Naive thymus-derived CD4-positive, alpha-beta T cell (primary cell): Measurements from ENCODE around the gene SLC4A9. TPM values are rescaled to one million over a fixed set of nuclear protein-coding genes. Genes with fewer than 3 reads are reported as not detected.
A peak's percentile ranks its signal among the peaks of the same experiment; 100 is the strongest.

Source experiments
- ATAC-seq: fragments of 150-1000 bp; cut with Tn5 transposase; 2 replicates; pipeline ENCODE4 v1.10.0; 2021; ENCODE audit warnings: mild to moderate bottlenecking, moderate library complexity
- CTCF ChIA-PET: fragments of 350-600 bp; sonication (Branson Sonifier 250); formaldehyde crosslinking; loops from one replicate; lab custom pipeline; 2021; ENCODE audit warnings: antibody characterized with exemption; lab: Charles Lee
- POLR2A ChIA-PET: fragments of 350-600 bp; sonication (Branson Sonifier 250); formaldehyde crosslinking; loops from one replicate; lab custom pipeline; 2021; ENCODE audit warnings: antibody characterized with exemption, inconsistent platforms; lab: Charles Lee
- DNase-seq, 9 donors: peaks; one replicate each; pipeline versions ENCODE4 v3.0.0 to v3.0.0-alpha.2; 2020 to 2022; ENCODE audit warnings: mixed read lengths in 1 of 9
- H3K27ac ChIP-seq: one replicate; pipeline ENCODE4 v1.7.0; 2013; ENCODE audit warnings: mild to moderate bottlenecking, low read depth, low read length, moderate library complexity
- H3K27me3 ChIP-seq, 2 donors: one replicate each; pipeline ENCODE4 v1.7.0; 2013; ENCODE audit warnings: low read length in 2 of 2, mild to moderate bottlenecking in 2 of 2, moderate library complexity in 2 of 2; ENCODE audit not compliant: control insufficient read depth in 2 of 2, insufficient read depth in 2 of 2
- H3K36me3 ChIP-seq, 3 experiments: 1 replicate in 2 of 3; 2 replicates in 1 of 3; pipeline ENCODE4 v1.7.0; 2013; ENCODE audit warnings: low read length in 3 of 3, mild to moderate bottlenecking in 3 of 3, moderate library complexity in 1 of 3; ENCODE audit not compliant: insufficient read depth in 3 of 3, control insufficient read depth in 2 of 3
- H3K4me1 ChIP-seq, 2 donors: one replicate each; pipeline ENCODE4 v1.7.0; 2013; ENCODE audit warnings: low read length in 2 of 2, mild to moderate bottlenecking in 2 of 2, moderate library complexity in 1 of 2; ENCODE audit not compliant: control insufficient read depth in 2 of 2, insufficient read depth in 2 of 2
- H3K4me3 ChIP-seq: 2 replicates; pipeline ENCODE4 v1.7.0; 2013; ENCODE audit warnings: mild to moderate bottlenecking, low read length
- H3K9me3 ChIP-seq, 3 experiments: 1 replicate in 2 of 3; 2 replicates in 1 of 3; pipeline ENCODE4 v1.7.0; 2013; ENCODE audit warnings: low read length in 3 of 3; ENCODE audit not compliant: control insufficient read depth in 2 of 3
- H3K27ac Mint-ChIP-seq, 9 donors: one replicate each; pipeline ENCODE4 v1.8.0; 2020 to 2022; ENCODE audit warnings: mixed read lengths in 9 of 9, mild to moderate bottlenecking in 8 of 9, moderate library complexity in 5 of 9, inconsistent platforms in 2 of 9
- H3K27me3 Mint-ChIP-seq, 5 donors: one replicate each; pipeline ENCODE4 v1.8.0; 2021 to 2022; ENCODE audit warnings: mixed read lengths in 5 of 5, mild to moderate bottlenecking in 1 of 5
- H3K36me3 Mint-ChIP-seq, 5 donors: one replicate each; pipeline ENCODE4 v1.8.0; 2020 to 2022; ENCODE audit warnings: mixed read lengths in 5 of 5, mild to moderate bottlenecking in 3 of 5, inconsistent platforms in 1 of 5
- H3K4me1 Mint-ChIP-seq, 7 donors: one replicate each; pipeline ENCODE4 v1.8.0; 2020 to 2022; ENCODE audit warnings: mixed read lengths in 7 of 7, mild to moderate bottlenecking in 3 of 7, inconsistent platforms in 1 of 7
- H3K4me3 Mint-ChIP-seq, 10 donors: one replicate each; pipeline ENCODE4 v1.8.0; 2020 to 2022; ENCODE audit warnings: mild to moderate bottlenecking in 10 of 10, mixed read lengths in 10 of 10, moderate library complexity in 6 of 10, inconsistent platforms in 2 of 10
- H3K9me3 Mint-ChIP-seq, 11 donors: one replicate each; pipeline ENCODE4 v1.8.0; 2020 to 2022; ENCODE audit warnings: mixed read lengths in 11 of 11, mild to moderate bottlenecking in 4 of 11, inconsistent platforms in 1 of 11, moderate library complexity in 1 of 11
- intact Hi-C, 2 donors: fragments of 100-400 bp; cut with micrococcal nuclease; formaldehyde crosslinking; loops; one replicate each; pipeline ENCODE4 v1.15.1; 2023
- polyA plus RNA-seq, 2 donors: library from polyadenylated mRNA; unstranded; fragments of 300-500 nt; fragmentation: Illumina TruSeq; gene quantifications; one replicate each; pipeline ENCODE4 v1.2.3, GENCODE V29; 2021
- total RNA-seq, 6 experiments: library from RNA in 5 of 6; stranded (reverse) in 5 of 6; gene quantifications; 1 replicate in 5 of 6; 2 replicates in 1 of 6; pipeline ENCODE4 v1.2.3 and lab custom pipeline; 2021 to 2026

The SLC4A9 gene
- total and polyA plus RNA-seq, 7 experiments from 2014 or later: 0.13 to 0.96 (median 0.34) TPM; not detected in 4

DNA sequence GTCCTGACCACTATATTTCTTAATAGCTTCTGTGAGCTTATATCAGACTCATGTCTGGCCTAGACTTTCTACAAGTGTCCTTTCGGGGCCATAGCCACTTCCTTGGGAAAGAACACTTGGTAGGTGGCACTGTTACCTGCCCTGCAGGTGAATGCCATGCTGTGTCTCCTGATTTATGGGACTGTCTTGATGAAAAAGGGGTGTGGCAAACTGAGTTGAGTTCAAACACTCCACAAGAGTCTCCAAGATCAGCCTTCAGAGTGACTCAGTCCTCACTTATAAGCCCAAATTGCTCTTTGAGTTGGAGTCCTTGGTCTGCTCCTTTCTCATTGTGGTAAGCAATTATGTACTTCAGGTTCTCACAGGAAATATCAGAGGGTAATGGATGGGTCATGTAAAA lies 31.7 kb downstream of the SLC4A9 start:
- H3K27ac ChIP-seq: no peak overlapping the region
- ATAC-seq (no peak), DNase-seq (no peak)
- Mint-ChIP-seq H3K27me3 (no peaks in the 10 kb centered on the region), H3K4me3 (no peak overlapping the region), H3K4me1 (peaks cover 0 to 10% (median 0%) of the 10 kb centered on the region in 7 donors), H3K9me3 (no peaks in the 10 kb centered on the region), H3K36me3 (peaks cover 0 to 7% (median 0%) of the 10 kb centered on the region in 5 donors), H3K27ac (no peak overlapping the region)
- no peaks in the 10 kb centered on the region for H3K9me3 ChIP-seq
- CTCF ChIA-PET: no interaction called here
- H3K4me3 ChIP-seq: no peak overlapping the region
- intact Hi-C loops: no loop called here
- no peaks in the 10 kb centered on the region for H3K4me1 ChIP-seq
- POLR2A ChIA-PET: interaction anchor here (0.7 kb wide), 1 partner anchor 9 kb away, joined by 3 read pairs; the partner anchor contains the start of gene ANKHD1
- no peaks in the 10 kb centered on the region for H3K36me3 ChIP-seq
- no peaks in the 10 kb centered on the region for H3K27me3 ChIP-seq

DNA sequence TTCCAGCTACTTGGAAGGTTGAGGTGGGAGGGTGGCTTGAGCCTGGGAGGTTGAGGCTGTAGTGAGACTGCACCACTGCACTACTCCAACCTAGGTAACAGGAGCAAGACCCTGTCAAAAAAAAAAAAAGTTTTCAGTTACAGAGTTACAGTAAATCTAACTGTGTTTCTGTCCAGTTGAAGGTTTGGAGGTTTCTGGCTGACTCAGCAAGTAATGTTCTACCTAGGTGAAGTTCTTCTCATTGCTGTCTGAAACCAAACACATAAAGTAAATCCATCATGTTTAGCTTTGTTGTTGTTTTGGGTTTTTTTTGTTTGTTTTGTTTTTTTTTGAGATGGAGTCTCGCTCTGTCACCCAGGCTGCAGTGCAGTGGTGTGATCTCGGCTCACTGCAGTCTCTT lies 33.7 kb downstream of the SLC4A9 start:
- Mint-ChIP-seq H3K36me3 (peaks cover 0 to 7% (median 0%) of the 10 kb centered on the region in 5 donors), H3K27me3 (no peaks in the 10 kb centered on the region), H3K4me1 (peaks cover 0 to 10% (median 0%) of the 10 kb centered on the region in 7 donors), H3K4me3 (no peak overlapping the region), H3K27ac (no peak overlapping the region), H3K9me3 (no peaks in the 10 kb centered on the region)
- no peaks in the 10 kb centered on the region for H3K36me3 ChIP-seq
- POLR2A ChIA-PET: no interaction called here
- no peaks in the 10 kb centered on the region for H3K9me3 ChIP-seq
- H3K27ac ChIP-seq: no peak overlapping the region
- CTCF ChIA-PET: interaction anchor here (0.7 kb wide), 1 partner anchor 318 kb away, joined by 3 read pairs; no protein-coding TSS in a partner anchor
- H3K4me1 ChIP-seq: no peaks in the 10 kb centered on the region
- H3K4me3 ChIP-seq: no peak overlapping the region
- no peaks in the 10 kb centered on the region for H3K27me3 ChIP-seq
- intact Hi-C loops: no loop called here
- DNase-seq (no peak), ATAC-seq (no peak)

DNA sequence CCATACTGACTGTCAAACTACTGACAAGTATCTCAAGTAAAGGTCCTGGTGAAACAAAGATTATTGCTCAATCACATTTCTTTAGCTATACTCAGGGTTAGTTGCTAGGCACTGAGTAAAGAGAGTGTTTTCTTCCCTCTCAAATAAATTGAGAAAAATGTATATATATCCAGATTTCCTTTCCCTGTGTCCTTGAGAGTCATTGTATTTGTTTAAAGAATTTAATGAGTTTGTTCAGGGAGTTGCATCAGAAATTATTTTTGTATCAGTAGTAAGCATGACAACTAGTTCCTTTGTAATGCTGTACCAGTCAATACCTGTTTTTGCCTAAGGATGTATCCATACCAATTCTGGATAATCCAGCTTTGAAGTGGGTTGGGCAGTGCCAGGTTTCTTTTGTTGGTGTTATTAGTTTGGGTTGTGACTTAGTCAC lies 38.4 kb downstream of the SLC4A9 start:
- no peaks in the 10 kb centered on the region for H3K27me3 ChIP-seq
- ChIA-PET POLR2A (interaction anchor here (1.0 kb wide), 1 partner anchor 313 kb away, joined by 3 read pairs; no protein-coding TSS in a partner anchor), CTCF (interaction anchor here (1.7 kb wide), 1 partner anchor 25 kb away, joined by 3 read pairs; no protein-coding TSS in a partner anchor)
- no peak overlapping the region for H3K4me3 ChIP-seq
- H3K36me3 ChIP-seq: peaks cover 0 to 14% (median 0%) of the 10 kb centered on the region in 3 experiments
- intact Hi-C loops: no loop called here
- H3K9me3 ChIP-seq: no peaks in the 10 kb centered on the region
- ATAC-seq (no peak), DNase-seq (no peak)
- peaks cover 6 to 11% of the 10 kb centered on the region in 2 donors for H3K4me1 ChIP-seq
- no peak overlapping the region for H3K27ac Mint-ChIP-seq
- H3K27ac ChIP-seq: no peak overlapping the region
- H3K9me3 Mint-ChIP-seq: no peaks in the 10 kb centered on the region
- peaks cover 0 to 4% (median 0%) of the 10 kb centered on the region in 5 donors for H3K36me3 Mint-ChIP-seq
- peaks cover 8 to 20% (median 17%) of the 10 kb centered on the region in 7 donors for H3K4me1 Mint-ChIP-seq
- H3K4me3 Mint-ChIP-seq: no peak overlapping the region
- H3K27me3 Mint-ChIP-seq: no peaks in the 10 kb centered on the region

DNA sequence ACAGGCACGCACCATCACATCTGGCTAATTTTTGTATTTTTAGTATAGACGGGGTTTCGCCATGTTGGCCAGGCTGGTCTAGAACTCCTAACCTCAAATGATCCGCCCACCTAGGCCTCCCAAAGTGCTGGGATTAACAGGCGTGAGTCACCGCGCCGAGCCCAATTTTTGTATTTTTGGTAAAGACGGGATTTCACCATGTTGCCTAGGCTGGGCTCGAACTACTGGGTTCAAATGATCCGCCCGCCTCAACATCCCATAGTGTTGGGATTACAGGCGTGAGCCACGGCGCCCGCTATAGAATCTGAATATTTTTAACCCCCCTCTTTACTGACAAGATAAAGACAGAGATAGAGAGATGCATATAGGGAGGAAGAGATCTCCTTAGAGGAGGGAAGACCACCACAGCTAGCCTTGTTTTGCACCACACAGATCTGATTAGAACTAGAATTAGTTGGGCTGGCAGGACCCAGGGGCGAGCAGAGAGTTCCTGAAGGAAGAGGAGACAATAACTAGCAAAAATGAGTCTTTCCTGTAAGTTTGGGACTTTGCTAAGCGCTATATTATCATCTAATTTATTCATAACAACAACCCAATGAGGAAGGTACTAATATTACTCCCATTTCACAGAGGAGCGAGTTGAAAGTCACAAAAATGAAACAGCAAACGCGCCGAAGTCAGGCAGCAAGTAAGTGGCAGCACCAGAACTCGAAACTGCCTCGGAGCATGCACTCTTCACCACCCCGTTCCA lies 40.2 kb downstream of the SLC4A9 start:
- POLR2A ChIA-PET: interaction anchor here (0.8 to 2.9 kb wide), 12 partner anchors 107 to 1107 kb away, joined by 3 to 24 read pairs (median 6); partner anchors contain the start of genes APBB3, EIF4EBP3, IK and MATR3
- intact Hi-C loops: loop anchor here (2.0 to 10.0 kb wide), 12 partner anchors 27 to 1855 kb away; partner anchors contain the start of genes HDAC3 (in 2 of the 2), PAIP2 (in 2 of the 2), RELL2 (in 2 of the 2) and SRA1 (in 2 of the 2)
- peaks cover 0 to 11% (median 1%) of the 10 kb centered on the region in 5 donors for H3K36me3 Mint-ChIP-seq
- Histone ChIP-seq H3K9me3 (no peaks in the 10 kb centered on the region), H3K36me3 (peaks cover 0 to 14% (median 0%) of the 10 kb centered on the region in 3 experiments), H3K27ac (peak overlapping the region; percentile 79), H3K27me3 (no peaks in the 10 kb centered on the region), H3K4me1 (peaks cover 11 to 26% of the 10 kb centered on the region in 2 donors), H3K4me3 (peak overlapping the region; percentile 87)
- ATAC-seq (no peak), DNase-seq (no peak)
- H3K4me1 Mint-ChIP-seq: peaks cover 20 to 34% (median 30%) of the 10 kb centered on the region in 7 donors
- CTCF ChIA-PET: interaction anchor here (0.6 kb wide), 1 partner anchor 206 kb away, joined by 3 read pairs; no protein-coding TSS in a partner anchor
- peak overlapping the region in 1 of 10 donors; percentile 86 for H3K4me3 Mint-ChIP-seq
- H3K9me3 Mint-ChIP-seq: no peaks in the 10 kb centered on the region
- H3K27ac Mint-ChIP-seq: peak overlapping the region in 3 of 9 donors; percentile 86 to 91 (median 90)
- no peaks in the 10 kb centered on the region for H3K27me3 Mint-ChIP-seq

DNA sequence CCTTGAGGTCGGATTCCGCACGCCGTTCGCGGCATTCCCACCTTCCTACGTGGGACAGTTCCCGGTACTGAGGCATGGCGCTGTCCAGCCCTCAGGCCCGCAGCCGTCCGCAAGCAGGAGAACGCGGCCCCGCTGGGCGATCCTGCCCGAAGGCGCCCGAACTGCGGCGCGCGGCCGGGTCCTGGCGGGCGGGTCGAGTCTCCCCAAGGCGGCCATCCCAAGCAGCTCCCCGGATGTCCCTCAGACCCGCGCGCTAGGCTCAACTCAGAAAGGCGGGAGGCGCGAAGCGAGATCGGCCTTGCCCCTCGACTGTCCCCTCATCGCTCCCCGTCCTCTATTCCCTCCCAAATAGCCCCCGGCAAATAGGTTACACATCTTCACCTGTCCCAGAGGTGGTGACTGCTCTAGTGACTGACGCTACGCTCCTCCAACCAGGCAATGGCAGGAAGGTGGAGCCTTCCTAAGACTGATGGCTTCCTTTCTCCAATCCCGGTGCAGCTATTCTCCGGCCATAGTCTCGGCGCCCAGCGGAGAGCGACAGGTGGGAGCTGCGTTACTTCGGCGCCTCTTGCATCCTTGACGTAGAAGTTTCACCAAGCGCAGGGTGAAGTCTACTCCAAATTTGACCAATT lies 40.9 kb downstream of the SLC4A9 start:
- Histone ChIP-seq H3K9me3 (no peaks in the 10 kb centered on the region), H3K4me3 (peak overlapping the region; percentile 87), H3K27me3 (no peaks in the 10 kb centered on the region), H3K36me3 (peaks cover 0 to 14% (median 0%) of the 10 kb centered on the region in 3 experiments), H3K4me1 (peaks cover 11 to 26% of the 10 kb centered on the region in 2 donors), H3K27ac (peak overlapping the region; percentile 79)
- DNase-seq (peak in 8 of 9 donors; percentile 66 to 94 (median 90)), ATAC-seq (peak; percentile 77)
- intact Hi-C loops: loop anchor here (1.0 to 10.0 kb wide), 26 partner anchors 28 to 1858 kb away; partner anchors contain the start of genes APBB3 (in 2 of the 2), EIF4EBP3 (in 2 of the 2), ETF1 (in 2 of the 2) and HDAC3 (in 2 of the 2)
- Mint-ChIP-seq H3K4me1 (peaks cover 23 to 38% (median 33%) of the 10 kb centered on the region in 7 donors), H3K4me3 (peak overlapping the region in 1 of 10 donors; percentile 86), H3K9me3 (no peaks in the 10 kb centered on the region), H3K27ac (peak overlapping the region in 3 of 9 donors; percentile 86 to 91 (median 90)), H3K27me3 (no peaks in the 10 kb centered on the region), H3K36me3 (peaks cover 0 to 13% (median 3%) of the 10 kb centered on the region in 5 donors)
- CTCF ChIA-PET: interaction anchor here (0.6 to 1.3 kb wide), 2 partner anchors 206 to 310 kb away, joined by 3 read pairs; no protein-coding TSS in a partner anchor
- POLR2A ChIA-PET: interaction anchor here (0.6 to 2.9 kb wide), 30 partner anchors 9 to 1108 kb away, joined by 3 to 24 read pairs (median 3); partner anchors contain the start of genes APBB3, CD14, EIF4EBP3 and HARS1
